CD14-positive monocyte (primary cell): ENCODE data around the gene KCNQ1. TPM values are rescaled to one million over a fixed set of nuclear protein-coding genes. Genes with fewer than 3 reads are reported as not detected.

Source experiments
- DNase-seq, 3 donors: peaks; one replicate each; pipeline ENCODE4 v3.0.0-alpha.2; 2011 to 2022
- H2AFZ ChIP-seq: 2 replicates; pipeline ENCODE4 v1.6.0; 2012; ENCODE audit warnings: mild to moderate bottlenecking, low read depth, low read length, inconsistent platforms; ENCODE audit not compliant: insufficient read depth, poor library complexity, severe bottlenecking
- H3K27ac ChIP-seq, 2 donors: 1 replicate in 1 of 2; 2 replicates in 1 of 2; pipeline ENCODE4 v1.5.1; 2012 to 2013; ENCODE audit warnings: low read length in 2 of 2, control low read depth in 1 of 2, inconsistent platforms in 1 of 2, low read depth in 1 of 2, mild to moderate bottlenecking in 1 of 2
- H3K27me3 ChIP-seq, 2 donors: one replicate each; pipeline versions ENCODE4 v1.6.0 to v1.6.1; 2011 to 2013; ENCODE audit warnings: low read length in 2 of 2; ENCODE audit not compliant: control insufficient read depth in 2 of 2, insufficient read depth in 2 of 2
- H3K36me3 ChIP-seq, 2 donors: replicated peaks in 1 of 2; 1 replicate in 1 of 2; 2 replicates in 1 of 2; pipeline versions ENCODE4 v1.5.1 to v1.6.1; 2012 to 2013; ENCODE audit warnings: low read length in 2 of 2, control low read depth in 1 of 2, inconsistent platforms in 1 of 2, mild to moderate bottlenecking in 1 of 2; ENCODE audit not compliant: insufficient read depth in 2 of 2, control insufficient read depth in 1 of 2
- H3K4me1 ChIP-seq, 2 donors: 1 replicate in 1 of 2; 2 replicates in 1 of 2; pipeline versions ENCODE4 v1.5.1 to v1.6.1; 2012 to 2013; ENCODE audit warnings: low read length in 2 of 2, control low read depth in 1 of 2, inconsistent platforms in 1 of 2, mild to moderate bottlenecking in 1 of 2, moderate library complexity in 1 of 2; ENCODE audit not compliant: insufficient read depth in 2 of 2, control insufficient read depth in 1 of 2
- H3K4me2 ChIP-seq: replicated peaks from 2 replicates; pipeline ENCODE3; 2012; ENCODE audit warnings: low read length, moderate library complexity, mild to moderate bottlenecking; ENCODE audit not compliant: poor library complexity, severe bottlenecking; ENCODE audit errors: extremely low read depth
- H3K4me3 ChIP-seq, 3 experiments: fragments of 200-600 bp in 1 of 3; sonication (generic) in 1 of 3; replicated peaks in 1 of 3; 1 replicate in 2 of 3; 2 replicates in 1 of 3; pipeline ENCODE4 v1.5.1; 2011 to 2013; ENCODE audit warnings: low read length in 3 of 3, mild to moderate bottlenecking in 3 of 3, control low read depth in 2 of 3, low read depth in 2 of 3, inconsistent platforms in 1 of 3, moderate library complexity in 1 of 3
- H3K79me2 ChIP-seq: 2 replicates; pipeline ENCODE4 v1.6.0; 2012; ENCODE audit warnings: mild to moderate bottlenecking, control low read depth, inconsistent platforms, low read length, moderate library complexity; ENCODE audit not compliant: insufficient read depth
- H3K9ac ChIP-seq: 2 replicates; pipeline ENCODE4 v1.6.0; 2017; ENCODE audit warnings: low read length, mild to moderate bottlenecking; ENCODE audit not compliant: insufficient read depth, poor library complexity, severe bottlenecking
- H3K9me3 ChIP-seq, 2 donors: replicated peaks in 1 of 2; 1 replicate in 1 of 2; 2 replicates in 1 of 2; pipeline versions ENCODE4 v1.5.1 to v1.6.1; 2012 to 2013; ENCODE audit warnings: low read length in 2 of 2, control low read depth in 1 of 2; ENCODE audit not compliant: control insufficient read depth in 1 of 2, insufficient read depth in 1 of 2
- H4K20me1 ChIP-seq: 2 replicates; pipeline ENCODE4 v1.6.0; 2012; ENCODE audit warnings: mild to moderate bottlenecking, low read length, control low read depth, moderate library complexity; ENCODE audit not compliant: insufficient read depth
- H3K27ac Mint-ChIP-seq, 7 donors: one replicate each; pipeline ENCODE4 v1.8.0; 2020; ENCODE audit warnings: mild to moderate bottlenecking in 7 of 7, mixed read lengths in 7 of 7, moderate library complexity in 6 of 7, inconsistent platforms in 2 of 7
- H3K27me3 Mint-ChIP-seq, 3 donors: one replicate each; pipeline ENCODE4 v1.8.0; 2021 to 2022; ENCODE audit warnings: low read depth in 3 of 3, mild to moderate bottlenecking in 3 of 3, mixed read lengths in 3 of 3, moderate library complexity in 3 of 3, inconsistent platforms in 1 of 3
- H3K36me3 Mint-ChIP-seq, 2 donors: one replicate each; pipeline ENCODE4 v1.8.0; 2020; ENCODE audit warnings: mixed read lengths in 2 of 2, inconsistent platforms in 1 of 2, mild to moderate bottlenecking in 1 of 2
- H3K4me1 Mint-ChIP-seq: one replicate; pipeline ENCODE4 v1.8.0; 2020; ENCODE audit warnings: mild to moderate bottlenecking, mixed read lengths
- H3K4me3 Mint-ChIP-seq, 2 donors: one replicate each; pipeline ENCODE4 v1.8.0; 2020; ENCODE audit warnings: mild to moderate bottlenecking in 2 of 2, mixed read lengths in 2 of 2, moderate library complexity in 1 of 2
- H3K9me3 Mint-ChIP-seq, 7 donors: one replicate each; pipeline ENCODE4 v1.8.0; 2020 to 2022; ENCODE audit warnings: mixed read lengths in 7 of 7, mild to moderate bottlenecking in 6 of 7, moderate library complexity in 6 of 7, inconsistent platforms in 2 of 7
- CTCF ChIP-seq: fragments of 200-600 bp; IDR thresholded peaks from one replicate; pipeline ENCODE4 v1.8.0; 2022; ENCODE audit warnings: antibody characterized with exemption, mild to moderate bottlenecking
- WGBS: methylation state at CpG from one replicate; pipeline ENCODE4 v1.1.5; 2013; ENCODE audit warnings: missing lambda C conversion rate; ENCODE audit not compliant: insufficient coverage; 5-methylcytosine and 5-hydroxymethylcytosine counted together
- intact Hi-C, 2 donors: fragments of 100-400 bp; cut with micrococcal nuclease; formaldehyde crosslinking; loops; one replicate each; pipeline versions ENCODE4 v1.15.0 to v1.15.1; 2023
- polyA plus RNA-seq, 3 donors: library from polyadenylated mRNA; depleted of rRNA in 1 of 3; unstranded in 2 of 3; stranded (reverse) in 1 of 3; fragments of 300-500 nt in 2 of 3; fragments of >200 nt in 1 of 3; fragmentation: Illumina TruSeq in 2 of 3; gene quantifications; 1 replicate in 2 of 3; 2 replicates in 1 of 3; pipeline ENCODE4 v1.2.3, GENCODE V29; 2012 to 2021

The KCNQ1 gene
- polyA plus RNA-seq, 3 donors = 14.9 to 31.8 (median 21.6) TPM

- H3K27ac Mint-ChIP-seq = no peak overlapping the region
- H3K9me3 ChIP-seq = peaks cover 0 to 11% of the 10 kb centered on the region in 2 donors
- no peak overlapping the region for H2AFZ ChIP-seq
- H3K36me3 ChIP-seq = no peaks in the 10 kb centered on the region
- peak overlapping the region in 1 of 2 donors; percentile 26 for H3K4me3 Mint-ChIP-seq
- H3K27me3 ChIP-seq = peaks cover 11 to 36% of the 10 kb centered on the region in 2 donors
- H3K4me1 Mint-ChIP-seq = peaks cover 13% of the 10 kb centered on the region
- no peak for DNase-seq
- H3K9ac ChIP-seq = no peak overlapping the region
- intact Hi-C loops = loop anchor here in 1 of 2 donors (10.0 kb wide), 2 partner anchors 187 to 577 kb away; partner anchors contain the start of genes C11orf21, KCNQ1OT1 and TSPAN32
- H3K4me2 ChIP-seq = no peak overlapping the region
- H3K36me3 Mint-ChIP-seq = peaks cover 0 to 10% of the 10 kb centered on the region in 2 donors
- peaks cover 33 to 54% (median 43%) of the 10 kb centered on the region in 3 donors for H3K27me3 Mint-ChIP-seq
- 93% methylated on average over 8 of the region's 12 CpGs for WGBS
- H4K20me1 ChIP-seq = no peaks in the 10 kb centered on the region
- no peak overlapping the region for H3K4me3 ChIP-seq
- no peak overlapping the region for H3K27ac ChIP-seq
- no peaks in the 10 kb centered on the region for H3K79me2 ChIP-seq
- TF ChIP-seq CTCF = no peak
- H3K4me1 ChIP-seq = peaks cover 14 to 28% of the 10 kb centered on the region in 2 donors
- peaks cover 2 to 25% (median 8%) of the 10 kb centered on the region in 7 donors for H3K9me3 Mint-ChIP-seq
These were observed 437.2 kb downstream of the KCNQ1 start for GRCh38 chr11:2881981-2882375.

- Histone ChIP-seq H3K9me3 (peaks cover 0 to 8% of the 10 kb centered on the region in 2 donors), H3K36me3 (no peaks in the 10 kb centered on the region), H3K79me2 (no peaks in the 10 kb centered on the region), H3K9ac (no peak overlapping the region), H4K20me1 (peaks cover under 1% of the 10 kb centered on the region), H3K4me1 (peaks cover 14 to 28% of the 10 kb centered on the region in 2 donors), H3K27me3 (peaks cover 11 to 42% of the 10 kb centered on the region in 2 donors), H3K4me3 (peak overlapping the region in 1 of 3 experiments; percentile 77), H3K4me2 (peak overlapping the region; percentile 8), H3K27ac (no peak overlapping the region), H2AFZ (no peak overlapping the region)
- 91% methylated on average over 5 of the region's 11 CpGs for WGBS
- intact Hi-C loops = loop anchor here in 1 of 2 donors (10.0 kb wide), 2 partner anchors 188 to 578 kb away; partner anchors contain the start of genes C11orf21, KCNQ1OT1 and TSPAN32
- no peak for TF ChIP-seq CTCF
- Mint-ChIP-seq H3K9me3 (peaks cover 0 to 19% (median 3%) of the 10 kb centered on the region in 7 donors), H3K27me3 (peaks cover 39 to 59% (median 48%) of the 10 kb centered on the region in 3 donors), H3K4me1 (peaks cover 13% of the 10 kb centered on the region), H3K27ac (peak overlapping the region in 1 of 7 donors; percentile 70), H3K36me3 (peaks cover 0 to 11% of the 10 kb centered on the region in 2 donors), H3K4me3 (peak overlapping the region; percentile 50 to 89)
- DNase-seq = no peak
These were observed 437.7 kb downstream of the KCNQ1 start for GRCh38 chr11:2882396-2883110.
